Breast epithelium (tissue), 4 donors: Measurements from ENCODE around the gene SPATA16. TPM values are rescaled to one million over a fixed set of nuclear protein-coding genes. Genes with fewer than 3 reads are reported as not detected.

Experiments
- DNase-seq, 2 donors: peaks; one replicate each; pipeline ENCODE4 v3.0.0-alpha.2; 2019; ENCODE audit warnings: low spot score in 2 of 2
- H3K27ac ChIP-seq, 2 donors: fragments of 200-600 bp; sonication (generic) in 1 of 2; one replicate each; pipeline ENCODE4 v1.5.1; 2016 to 2019; ENCODE audit warnings: mild to moderate bottlenecking in 1 of 2
- H3K27me3 ChIP-seq, 2 donors: fragments of 200-600 bp; sonication (generic) in 1 of 2; one replicate each; pipeline versions ENCODE4 v1.5.1 to v1.6.0; 2017 to 2019; ENCODE audit warnings: control low read depth in 1 of 2, mild to moderate bottlenecking in 1 of 2
- H3K36me3 ChIP-seq: fragments of 200-600 bp; one replicate; pipeline ENCODE4 v1.5.1; 2019
- H3K4me1 ChIP-seq, 2 donors: fragments of 200-600 bp; sonication (generic); one replicate each; pipeline ENCODE4 v1.5.1; 2016 to 2019; ENCODE audit warnings: control low read depth in 1 of 2
- H3K4me3 ChIP-seq, 3 donors: fragments of 200-600 bp; sonication (generic); 1 replicate in 2 of 3; 2 replicates in 1 of 3; pipeline ENCODE4 v1.5.1; 2016 to 2019; ENCODE audit warnings: mild to moderate bottlenecking in 3 of 3, moderate library complexity in 2 of 3
- H3K9me3 ChIP-seq, 2 donors: fragments of 200-600 bp; sonication (generic) in 1 of 2; one replicate each; pipeline ENCODE4 v1.5.1; 2016 to 2019; ENCODE audit warnings: control low read depth in 1 of 2
- CTCF ChIP-seq, 3 donors: fragments of 450-650 bp; IDR thresholded peaks; one replicate each; pipeline ENCODE4 v1.5.1; 2016 to 2017; ENCODE audit warnings: antibody characterized with exemption in 3 of 3, mild to moderate bottlenecking in 3 of 3, moderate library complexity in 3 of 3
- POLR2A ChIP-seq: fragments of 450-650 bp; IDR thresholded peaks from one replicate; pipeline ENCODE4 v1.6.1; 2016; ENCODE audit warnings: antibody characterized with exemption, mild to moderate bottlenecking, moderate library complexity
- POLR2AphosphoS5 ChIP-seq, 3 donors: sonication (generic); formaldehyde crosslinking; IDR thresholded peaks; one replicate each; pipeline ENCODE4 v1.6.1; 2017; ENCODE audit warnings: antibody characterized with exemption in 3 of 3
- intact Hi-C: fragments of 100-400 bp; cut with DNase I; formaldehyde crosslinking; loops from one replicate; pipeline ENCODE4 v1.15.1; 2023; ENCODE audit warnings: low total_unique reads
- total RNA-seq, 3 donors: library from RNA; depleted of rRNA; stranded (reverse); fragments of >200 nt; gene quantifications; one replicate each; pipeline ENCODE4 v1.1.0, GENCODE V29; 2016

The SPATA16 gene
- total RNA-seq, 3 donors from 2014 or later = not detected

GRCh38 chr3:173103469-173103868 is 37.6 kb downstream of the SPATA16 start:
- no peak for DNase-seq
- H3K36me3 ChIP-seq = no peaks in the 10 kb centered on the region
- intact Hi-C loops = no loop called here
- H3K4me1 ChIP-seq = no peaks in the 10 kb centered on the region
- H3K4me3 ChIP-seq = no peak overlapping the region
- H3K27me3 ChIP-seq = no peaks in the 10 kb centered on the region
- no peak overlapping the region for H3K27ac ChIP-seq
- peaks cover 12% of the 10 kb centered on the region in 2 donors for H3K9me3 ChIP-seq
- TF ChIP-seq CTCF (IDR thresholded peaks at IDR 0.05) (no peak), POLR2AphosphoS5 (IDR thresholded peaks at IDR 0.05) (no peak), POLR2A (no peak)

GRCh38 chr3:173098959-173099358 is 42.1 kb downstream of the SPATA16 start:
- H3K9me3 ChIP-seq = peaks cover 11% of the 10 kb centered on the region in 2 donors
- no peak overlapping the region for H3K27ac ChIP-seq
- no peak overlapping the region for H3K4me3 ChIP-seq
- DNase-seq = no peak
- no peaks in the 10 kb centered on the region for H3K27me3 ChIP-seq
- no peak for TF ChIP-seq CTCF (IDR thresholded peaks at IDR 0.05)
- TF ChIP-seq POLR2AphosphoS5 (IDR thresholded peaks at IDR 0.05) = no peak
- no peak for TF ChIP-seq POLR2A
- H3K4me1 ChIP-seq = no peaks in the 10 kb centered on the region
- intact Hi-C loops = no loop called here
- H3K36me3 ChIP-seq = no peaks in the 10 kb centered on the region

- no peaks in the 10 kb centered on the region for H3K4me1 ChIP-seq
- no peaks in the 10 kb centered on the region for H3K27me3 ChIP-seq
- H3K4me3 ChIP-seq = no peak overlapping the region
- H3K27ac ChIP-seq = no peak overlapping the region
- intact Hi-C loops = no loop called here
- DNase-seq = no peak
- TF ChIP-seq POLR2A = no peak
- no peak for TF ChIP-seq CTCF (IDR thresholded peaks at IDR 0.05)
- TF ChIP-seq POLR2AphosphoS5 (IDR thresholded peaks at IDR 0.05) = no peak
- H3K9me3 ChIP-seq = no peaks in the 10 kb centered on the region
- H3K36me3 ChIP-seq = no peaks in the 10 kb centered on the region
These were observed 43.8 kb downstream of the SPATA16 start for GRCh38 chr3:173096994-173097785.

- Histone ChIP-seq H3K27ac (no peak overlapping the region), H3K9me3 (no peaks in the 10 kb centered on the region), H3K27me3 (no peaks in the 10 kb centered on the region), H3K4me3 (no peak overlapping the region), H3K4me1 (no peaks in the 10 kb centered on the region), H3K36me3 (no peaks in the 10 kb centered on the region)
- TF ChIP-seq POLR2AphosphoS5 (IDR thresholded peaks at IDR 0.05) (no peak), POLR2A (no peak), CTCF (IDR thresholded peaks at IDR 0.05) (no peak)
- intact Hi-C loops = no loop called here
- no peak for DNase-seq
These were observed 44.9 kb downstream of the SPATA16 start for GRCh38 chr3:173096140-173096539.

GRCh38 chr3:173092038-173092437 is 49.0 kb downstream of the SPATA16 start:
- intact Hi-C loops = no loop called here
- TF ChIP-seq POLR2A (no peak), POLR2AphosphoS5 (IDR thresholded peaks at IDR 0.05) (no peak), CTCF (IDR thresholded peaks at IDR 0.05) (no peak)
- no peaks in the 10 kb centered on the region for H3K27me3 ChIP-seq
- H3K27ac ChIP-seq = no peak overlapping the region
- no peak for DNase-seq
- peaks cover 0 to 6% of the 10 kb centered on the region in 2 donors for H3K9me3 ChIP-seq
- no peak overlapping the region for H3K4me3 ChIP-seq
- no peaks in the 10 kb centered on the region for H3K36me3 ChIP-seq
- no peaks in the 10 kb centered on the region for H3K4me1 ChIP-seq
